ENCODE data around the gene GIN1. TPM values are rescaled to one million over a fixed set of nuclear protein-coding genes. Genes with fewer than 3 reads are reported as not detected.
"Not testable (repeated sequence)": the region's sequence is repeated elsewhere in the genome, so short reads cannot be mapped to it uniquely, and the experiment has no call there.

GIN1 gene
- total RNA-seq (2014; rRNA removed; shearing (Covaris generic)): 11.4 and 15.0 TPM in 2 replicates
- 5.0 and 6.6 TPM in 2 replicates for polyA plus RNA-seq (2014; cell fraction: nucleus; rRNA removed)

- DNase-seq (ENCODE audit: extremely low read depth, low read depth): peak; percentile 98
Measured at GRCh38 chr5:103119765-103120606, at the start of gene GIN1, which contains the start of gene PPIP5K2. Gene GIN1 (minus strand): TSS chr5:103120138. CDS start chr5:103108707, 11,431 bp downstream. Gene PPIP5K2 (plus strand): TSS chr5:103120301. CDS start chr5:103129590, 9,289 bp downstream.

GRCh38 chr5:103166706-103167105, 46.8 kb upstream of the GIN1 start:
- no peak for DNase-seq (ENCODE audit: extremely low read depth, low read depth)

- no peak for DNase-seq (ENCODE audit: extremely low read depth, low read depth)
Measured at GRCh38 chr5:103151156-103151555, 31.2 kb upstream of the GIN1 start.

GRCh38 chr5:103148213-103148612, 28.3 kb upstream of the GIN1 start:
- no peak for DNase-seq (ENCODE audit: extremely low read depth, low read depth)

GRCh38 chr5:103145196-103145595, 25.3 kb upstream of the GIN1 start:
- no peak for DNase-seq (ENCODE audit: extremely low read depth, low read depth)

- DNase-seq (ENCODE audit: extremely low read depth, low read depth): not testable (repeated sequence)
Measured at GRCh38 chr5:103142132-103142531, 22.2 kb upstream of the GIN1 start.

- DNase-seq (ENCODE audit: extremely low read depth, low read depth): peak; percentile 83
Measured at GRCh38 chr5:103139264-103139865, 19.4 kb upstream of the GIN1 start.

- no peak for DNase-seq (ENCODE audit: extremely low read depth, low read depth)
Measured at GRCh38 chr5:103138202-103138690, 18.3 kb upstream of the GIN1 start.

- DNase-seq (ENCODE audit: extremely low read depth, low read depth): no peak
Measured at GRCh38 chr5:103135461-103135860, 15.5 kb upstream of the GIN1 start.

GRCh38 chr5:103133231-103133630, 13.3 kb upstream of the GIN1 start:
- no peak for DNase-seq (ENCODE audit: extremely low read depth, low read depth)

GRCh38 chr5:103132684-103133083, 12.7 kb upstream of the GIN1 start:
- DNase-seq (ENCODE audit: extremely low read depth, low read depth): no peak

GRCh38 chr5:103128202-103128601, 8.3 kb upstream of the GIN1 start:
- no peak for DNase-seq (ENCODE audit: extremely low read depth, low read depth)

- DNase-seq (ENCODE audit: extremely low read depth, low read depth): no peak
Measured at GRCh38 chr5:103127292-103127817, 7.4 kb upstream of the GIN1 start.

GRCh38 chr5:103126557-103126956, 6.6 kb upstream of the GIN1 start:
- DNase-seq (ENCODE audit: extremely low read depth, low read depth): no peak

- no peak for DNase-seq (ENCODE audit: extremely low read depth, low read depth)
Measured at GRCh38 chr5:103122242-103122641, 2.3 kb upstream of the GIN1 start.

- no peak for DNase-seq (ENCODE audit: extremely low read depth, low read depth)
Measured at GRCh38 chr5:103120607-103121200, 766 bp upstream of the GIN1 start.

GRCh38 chr5:103119070-103119764, 721 bp downstream of the GIN1 start:
- DNase-seq (ENCODE audit: extremely low read depth, low read depth): no peak

- no peak for DNase-seq (ENCODE audit: extremely low read depth, low read depth)
Measured at GRCh38 chr5:103117471-103117991, 2.4 kb downstream of the GIN1 start.

- DNase-seq (ENCODE audit: extremely low read depth, low read depth): no peak
Measured at GRCh38 chr5:103114440-103114839, 5.5 kb downstream of the GIN1 start.

- no peak for DNase-seq (ENCODE audit: extremely low read depth, low read depth)
Measured at GRCh38 chr5:103112910-103113309, 7.0 kb downstream of the GIN1 start.

Measured in NCI-H460 (cell line).